ENCODE results near the gene EHD4. TPM values are rescaled to one million over a fixed set of nuclear protein-coding genes. Genes with fewer than 3 reads are reported as not detected.

EHD4 gene
- total and polyA plus RNA-seq, 2 donors (not counting 3 experiments of a cell fraction or from before 2014, with no cell fraction given), result 96.7 to 128 TPM

- Histone ChIP-seq H3K36me3 (ENCODE audit: control insufficient read depth in 2 of 2, extremely low read depth in 1 of 2, insufficient read depth in 2 of 2, low read length in 2 of 2) (peaks cover 0 to 14% of the 10 kb centered on the region in 2 experiments), H2AFZ (ENCODE audit: low read depth, low read length) (no peak overlapping the region), H3K79me2 (ENCODE audit: control insufficient read depth, insufficient read depth, low read length) (no peaks in the 10 kb centered on the region), H3K9me3 (replicated peaks; ENCODE audit: control insufficient read depth, insufficient read depth, low read length) (no peaks in the 10 kb centered on the region), H3K4me3 (replicated peaks in 1 of 3; ENCODE audit: insufficient read depth in 1 of 3, low read depth in 1 of 3, low read length in 3 of 3) (no peak overlapping the region), H3K4me2 (ENCODE audit: insufficient read depth, low read length) (no peak overlapping the region), H3K27me3 (ENCODE audit: control insufficient read depth in 2 of 2, insufficient read depth in 2 of 2, low read length in 2 of 2) (no peaks in the 10 kb centered on the region), H4K20me1 (replicated peaks; ENCODE audit: control insufficient read depth, extremely low read depth, insufficient read depth, low read length) (no peaks in the 10 kb centered on the region), H3K9ac (replicated peaks; ENCODE audit: extremely low read depth, insufficient read depth, low read length) (no peak overlapping the region), H3K9me1 (replicated peaks; ENCODE audit: control insufficient read depth, extremely low read depth, insufficient read depth, low read length) (no peaks in the 10 kb centered on the region), H3K4me1 (ENCODE audit: control insufficient read depth, extremely low read depth, insufficient read depth, low read length) (peaks cover 16% of the 10 kb centered on the region), H3K27ac (ENCODE audit: insufficient read depth, low read depth, low read length) (no peak overlapping the region)
- TF ChIP-seq MYC (IDR thresholded peaks at IDR 0.05; ENCODE audit: low read depth, low read length) (no peak), GATA2 (IDR thresholded peaks at IDR 0.05; ENCODE audit: insufficient read depth, insufficient read length, low read depth, low read length) (no peak), JUN (IDR thresholded peaks at IDR 0.05; ENCODE audit: borderline replicate concordance, insufficient read depth, insufficient read length, low read depth) (no peak), POLR2AphosphoS5 (IDR thresholded peaks at IDR 0.05; ENCODE audit: insufficient read depth, low read depth, low read length) (no peak), POLR2A (IDR thresholded peaks at IDR 0.05; ENCODE audit: low read depth, low read length) (no peak), EZH2 (IDR thresholded peaks at IDR 0.05; ENCODE audit: borderline replicate concordance, low read depth, low read length, severe bottlenecking) (no peak), MAX (IDR thresholded peaks at IDR 0.05; ENCODE audit: insufficient read depth, insufficient read length) (no peak), FOS (IDR thresholded peaks at IDR 0.05; ENCODE audit: borderline replicate concordance, insufficient read depth, low read length) (no peak), CTCF (IDR thresholded peaks at IDR 0.05; ENCODE audit: extremely low read depth in 1 of 2, insufficient read depth in 1 of 2, low read depth in 1 of 2, low read length in 2 of 2) (no peak)
- no TSS peak for BruUV-seq (replicated peaks)
- ChIA-PET POLR2A (no interaction called here), CTCF (interaction anchor here (1.1 to 2.3 kb wide), 2 partner anchors 12 to 61 kb away, joined by 3 to 13 read pairs; no protein-coding TSS in a partner anchor)
- intact Hi-C loops (cut with micrococcal nuclease) (loop anchor here (5.0 kb wide), 1 partner anchor 65 kb away; the partner anchor contains the start of gene JMJD7), dilution Hi-C loops (cut with MboI; ENCODE audit: extremely low pct_ligation_motif_present, low sequenced_read_pairs) (no loop called here)
- no peak for FAIRE-seq
- DNase-seq (ENCODE audit: low read depth, low spot score), result no peak
Observed at GRCh38 chr15:41891946-41892345, 80.4 kb downstream of the EHD4 start.
